ENCODE results near the gene VASP. TPM values are rescaled to one million over a fixed set of nuclear protein-coding genes. Genes with fewer than 3 reads are reported as not detected.

The VASP gene
- total RNA-seq, 1 experiment from 2014 or later = 102 TPM

GRCh38 chr19:45564131-45564780 is 57.0 kb downstream of the VASP start:
- H3K36me3 ChIP-seq (ENCODE audit: insufficient read depth, low read length, poor library complexity, severe bottlenecking) = no peaks in the 10 kb centered on the region
- no peak overlapping the region for H3K27ac ChIP-seq (ENCODE audit: low read depth, low read length, poor library complexity, severe bottlenecking)
- H3K27me3 ChIP-seq (replicated peaks; ENCODE audit: insufficient read depth, low read depth, low read length, poor library complexity) = no peaks in the 10 kb centered on the region
- no peak for TF ChIP-seq EZH2 (IDR thresholded peaks at IDR 0.05; ENCODE audit: borderline replicate concordance, low read depth, low read length, poor library complexity, severe bottlenecking)
- no peak for TF ChIP-seq CTCF (conservative IDR thresholded peaks at IDR 0.05; ENCODE audit: low read depth, low read length)
- ChIA-PET CTCF (no interaction called here), POLR2A (ENCODE audit: low non-redundant PET) (no interaction called here)
- no peak overlapping the region for H3K4me3 ChIP-seq (ENCODE audit: low read depth, low read length, poor library complexity, severe bottlenecking)
- no peak for DNase-seq (ENCODE audit: low spot score)
- BruUV-seq (replicated peaks) = no TSS peak
- H3K4me1 ChIP-seq (ENCODE audit: insufficient read depth, low read length, poor library complexity, severe bottlenecking) = peaks cover 7% of the 10 kb centered on the region
- H3K9me3 ChIP-seq (ENCODE audit: low read depth, low read length, poor library complexity, severe bottlenecking) = no peaks in the 10 kb centered on the region
- intact Hi-C loops (cut with micrococcal nuclease; ENCODE audit: unreplicated experiment) = no loop called here

- H3K36me3 ChIP-seq (ENCODE audit: insufficient read depth, low read length, poor library complexity, severe bottlenecking) = no peaks in the 10 kb centered on the region
- POLR2A ChIA-PET (ENCODE audit: low non-redundant PET) = no interaction called here
- no peaks in the 10 kb centered on the region for H3K27me3 ChIP-seq (replicated peaks; ENCODE audit: insufficient read depth, low read depth, low read length, poor library complexity)
- H3K4me1 ChIP-seq (ENCODE audit: insufficient read depth, low read length, poor library complexity, severe bottlenecking) = peaks cover 7% of the 10 kb centered on the region
- no peaks in the 10 kb centered on the region for H3K9me3 ChIP-seq (ENCODE audit: low read depth, low read length, poor library complexity, severe bottlenecking)
- intact Hi-C loops (cut with micrococcal nuclease; ENCODE audit: unreplicated experiment) = no loop called here
- H3K27ac ChIP-seq (ENCODE audit: low read depth, low read length, poor library complexity, severe bottlenecking) = no peak overlapping the region
- DNase-seq (ENCODE audit: low spot score) = no peak
- no peak for TF ChIP-seq EZH2 (IDR thresholded peaks at IDR 0.05; ENCODE audit: borderline replicate concordance, low read depth, low read length, poor library complexity, severe bottlenecking)
- no peak for TF ChIP-seq CTCF (conservative IDR thresholded peaks at IDR 0.05; ENCODE audit: low read depth, low read length)
- CTCF ChIA-PET = interaction anchor here (0.6 to 1.1 kb wide), 2 partner anchors 74 to 335 kb away, joined by 3 to 4 read pairs; no protein-coding TSS in a partner anchor
- BruUV-seq (replicated peaks) = no TSS peak
- H3K4me3 ChIP-seq (ENCODE audit: low read depth, low read length, poor library complexity, severe bottlenecking) = no peak overlapping the region
Observed at GRCh38 chr19:45567609-45568008, 60.3 kb downstream of the VASP start.

- DNase-seq (ENCODE audit: low spot score) = peak; percentile 79
- H3K27ac ChIP-seq (ENCODE audit: low read depth, low read length, poor library complexity, severe bottlenecking) = no peak overlapping the region
- H3K9me3 ChIP-seq (ENCODE audit: low read depth, low read length, poor library complexity, severe bottlenecking) = no peaks in the 10 kb centered on the region
- CTCF ChIA-PET = interaction anchor here (1.1 kb wide), 1 partner anchor 73 kb away, joined by 3 read pairs; no protein-coding TSS in a partner anchor
- no TSS peak for BruUV-seq (replicated peaks)
- no peaks in the 10 kb centered on the region for H3K27me3 ChIP-seq (replicated peaks; ENCODE audit: insufficient read depth, low read depth, low read length, poor library complexity)
- H3K36me3 ChIP-seq (ENCODE audit: insufficient read depth, low read length, poor library complexity, severe bottlenecking) = no peaks in the 10 kb centered on the region
- POLR2A ChIA-PET (ENCODE audit: low non-redundant PET) = no interaction called here
- intact Hi-C loops (cut with micrococcal nuclease; ENCODE audit: unreplicated experiment) = no loop called here
- peaks cover 7% of the 10 kb centered on the region for H3K4me1 ChIP-seq (ENCODE audit: insufficient read depth, low read length, poor library complexity, severe bottlenecking)
- TF ChIP-seq EZH2 (IDR thresholded peaks at IDR 0.05; ENCODE audit: borderline replicate concordance, low read depth, low read length, poor library complexity, severe bottlenecking) = no peak
- no peak for TF ChIP-seq CTCF (conservative IDR thresholded peaks at IDR 0.05; ENCODE audit: low read depth, low read length)
- no peak overlapping the region for H3K4me3 ChIP-seq (ENCODE audit: low read depth, low read length, poor library complexity, severe bottlenecking)
Observed at GRCh38 chr19:45568732-45569131, 61.5 kb downstream of the VASP start.

All from A673 (cell line).